Measurements from ENCODE around the gene TLE7. TPM values are rescaled to one million over a fixed set of nuclear protein-coding genes. Genes with fewer than 3 reads are reported as not detected.

TLE7 gene
- total RNA-seq, 1 donor from 2014 or later: not detected

DNA sequence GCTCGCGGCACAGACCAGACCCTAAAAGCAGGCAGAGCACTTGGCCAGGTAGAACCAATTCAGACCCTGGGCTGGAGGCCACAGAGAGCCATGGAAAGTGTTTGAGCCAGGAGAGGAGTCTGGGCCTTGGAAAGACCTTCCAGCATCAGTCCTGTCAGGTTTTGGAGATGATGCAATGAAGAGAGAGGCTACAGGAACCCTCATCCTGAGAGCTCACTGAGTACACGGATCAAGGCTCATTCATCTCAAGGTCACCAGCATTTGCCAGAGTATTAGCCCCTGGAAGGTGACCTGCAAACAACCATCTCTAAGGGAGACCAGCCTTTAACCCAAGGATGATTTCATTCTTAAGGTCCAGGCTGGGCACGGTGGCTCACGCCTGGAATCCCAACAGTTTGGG, 27.8 kb downstream of the TLE7 start:
- DNase-seq (ENCODE audit: low spot score) (no peak), ATAC-seq (no peak)

DNA sequence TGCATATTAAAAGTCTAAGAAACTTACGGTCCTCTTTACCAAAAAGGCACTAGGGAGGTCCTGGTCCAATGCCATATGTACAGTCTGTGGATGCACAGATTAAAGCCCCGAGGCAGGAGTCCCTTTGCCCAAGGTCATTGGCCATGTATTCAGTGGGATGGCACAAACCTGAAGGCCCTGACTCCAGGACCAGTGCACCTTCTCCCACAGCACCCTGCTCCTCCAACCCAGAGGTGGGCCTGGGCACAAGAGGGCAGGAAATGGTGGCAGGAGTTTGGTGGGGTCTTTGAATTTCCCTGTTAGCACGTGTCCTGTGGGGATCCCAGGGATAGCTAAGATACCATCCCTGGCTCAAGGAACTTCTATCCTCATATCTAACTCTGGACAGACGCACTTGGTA, 28.5 kb downstream of the TLE7 start:
- DNase-seq (ENCODE audit: low spot score): no peak

DNA sequence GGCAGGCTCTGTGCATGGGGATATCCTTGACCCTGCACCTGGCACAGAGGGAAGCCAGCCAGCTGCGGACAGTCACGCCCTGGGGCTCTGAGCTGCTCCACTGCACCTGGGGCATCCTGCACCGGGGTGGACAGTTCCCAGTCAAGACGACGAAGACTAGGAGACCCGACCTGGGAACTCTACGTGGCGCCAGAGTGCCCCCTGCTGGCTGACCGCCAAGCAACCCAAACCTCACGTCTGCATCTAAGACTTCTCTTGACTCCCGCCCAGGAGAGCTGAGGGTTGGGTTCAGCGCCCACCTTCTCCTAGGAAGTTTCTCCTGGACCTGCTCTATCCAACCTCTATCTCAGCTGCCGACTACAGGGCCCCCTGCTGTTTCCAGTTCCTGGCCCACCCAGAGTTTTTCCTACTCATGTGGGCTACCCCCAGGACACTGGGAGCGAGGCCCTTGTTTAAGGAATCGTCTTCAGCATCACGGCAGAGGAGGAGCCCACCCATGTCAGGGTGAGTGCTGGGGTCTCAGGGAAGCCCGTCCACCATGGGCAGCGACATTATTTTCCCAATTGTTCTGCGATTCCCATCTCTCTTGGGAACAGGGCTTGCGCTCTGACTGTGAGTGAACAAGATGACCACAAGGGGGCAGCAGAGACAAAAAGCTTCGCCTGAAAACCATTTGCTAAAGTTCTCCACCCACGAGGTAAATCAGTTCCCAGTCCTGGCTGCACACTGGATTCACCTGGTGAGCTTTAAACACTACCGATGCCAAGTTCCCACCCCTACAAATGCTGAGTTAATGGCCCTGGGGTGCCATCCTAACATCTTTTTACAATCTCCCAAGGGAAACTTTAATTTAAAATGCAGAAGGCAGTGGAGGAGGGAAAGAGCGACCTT, 29.3 kb downstream of the TLE7 start:
- peak; percentile 99 for ATAC-seq
- peak; percentile 75 for DNase-seq (ENCODE audit: low spot score)

More for the DNA sequence above, 28.5 kb downstream of the TLE7 start:
- no peak for ATAC-seq

DNA sequence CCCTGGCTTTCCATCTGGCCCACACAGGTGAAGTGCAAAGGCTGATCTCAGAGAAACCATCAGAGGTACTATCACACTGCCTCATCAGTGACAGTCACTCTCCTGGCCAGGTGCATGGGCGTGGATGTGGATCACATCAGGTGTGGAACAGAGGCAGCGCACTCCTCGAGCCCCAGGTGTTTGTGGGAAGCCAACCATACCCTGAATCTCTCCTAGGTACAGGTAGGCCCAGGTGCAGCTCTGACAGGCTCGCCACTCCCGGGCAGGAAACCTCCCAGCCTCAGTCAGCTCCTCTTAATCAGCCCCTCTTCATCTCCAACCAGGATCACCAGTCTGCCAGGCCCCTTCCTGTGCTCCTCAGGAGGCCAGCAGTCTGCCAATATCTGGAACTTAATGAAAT, 31.7 kb downstream of the TLE7 start:
- ATAC-seq (no peak), DNase-seq (ENCODE audit: low spot score) (no peak)

DNA sequence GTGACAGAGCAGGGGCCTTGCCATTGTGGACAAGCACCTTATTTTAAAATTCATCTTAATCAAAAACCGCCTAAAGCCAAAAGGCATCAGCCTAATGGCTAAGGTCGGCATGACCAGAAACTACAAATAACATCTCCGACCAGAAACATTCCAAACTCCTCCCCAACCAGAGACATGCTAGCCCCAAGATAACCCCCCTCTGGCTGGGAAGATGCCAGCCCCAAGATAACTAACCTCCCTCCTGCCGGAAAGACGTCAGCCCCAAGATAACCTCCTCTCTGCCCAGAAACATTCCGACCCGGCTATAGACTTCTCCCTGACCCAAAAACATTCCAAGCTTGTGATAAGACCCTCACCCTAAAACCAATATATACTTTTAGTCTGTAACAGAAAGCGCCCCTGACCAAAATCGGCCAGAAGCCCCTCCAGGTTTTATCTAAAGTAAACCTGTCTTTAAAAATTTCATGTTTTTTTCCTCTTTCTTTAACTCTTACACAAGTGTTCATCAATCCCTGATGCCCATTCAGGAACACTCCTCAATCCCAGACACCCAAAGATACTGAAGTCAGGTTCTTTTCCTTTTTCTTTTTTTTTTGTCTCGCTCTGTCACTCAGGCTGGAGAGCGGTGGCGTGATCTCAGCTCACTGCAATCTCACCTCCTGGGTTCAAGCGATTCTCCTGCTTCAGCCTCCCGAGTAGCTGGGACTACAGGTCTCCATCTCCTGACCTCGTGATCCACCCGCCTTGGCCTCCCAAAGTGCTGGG, 32.7 kb downstream of the TLE7 start:
- DNase-seq (ENCODE audit: low spot score) (no peak), ATAC-seq (no peak)

DNA sequence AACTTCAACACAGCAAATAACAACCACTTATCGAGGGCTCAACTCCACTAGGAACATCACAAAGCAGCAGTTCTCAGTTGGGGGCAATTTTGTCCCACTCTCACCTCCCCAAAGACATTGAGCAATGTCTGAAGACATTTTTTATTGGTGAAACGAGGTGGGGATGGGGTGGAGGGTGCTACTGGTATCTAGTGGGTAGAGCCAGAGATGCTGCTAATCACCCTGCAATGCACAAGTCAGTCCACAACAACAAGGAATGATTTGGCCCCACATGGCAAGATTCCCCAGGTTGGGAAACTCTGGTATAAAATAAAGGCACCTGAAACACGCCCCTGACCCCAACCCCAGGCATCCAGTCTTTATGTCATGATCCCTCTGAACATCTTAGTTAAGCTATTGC, 33.3 kb downstream of the TLE7 start:
- DNase-seq (ENCODE audit: low spot score) (no peak), ATAC-seq (no peak)

DNA sequence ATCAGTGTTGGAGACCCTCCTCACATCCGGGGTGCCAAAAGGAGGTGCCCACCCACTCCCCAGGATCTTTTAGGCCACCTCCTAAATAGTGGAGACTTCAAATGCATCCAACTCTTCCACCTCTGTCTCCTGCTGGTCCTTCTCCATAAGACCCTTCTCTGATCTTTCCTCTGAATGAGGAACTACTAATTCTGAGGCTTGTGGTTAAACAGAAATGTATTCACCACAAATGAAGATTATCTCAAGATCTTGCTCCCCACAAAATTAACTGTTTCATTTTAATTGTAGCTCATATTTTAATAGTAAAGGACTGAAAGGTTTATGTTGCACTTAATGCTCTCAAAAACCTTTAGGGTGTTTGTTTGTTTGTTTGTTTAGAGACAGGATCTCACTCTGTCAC, 34.1 kb downstream of the TLE7 start:
- DNase-seq (ENCODE audit: low spot score) (no peak), ATAC-seq (no peak)

DNA sequence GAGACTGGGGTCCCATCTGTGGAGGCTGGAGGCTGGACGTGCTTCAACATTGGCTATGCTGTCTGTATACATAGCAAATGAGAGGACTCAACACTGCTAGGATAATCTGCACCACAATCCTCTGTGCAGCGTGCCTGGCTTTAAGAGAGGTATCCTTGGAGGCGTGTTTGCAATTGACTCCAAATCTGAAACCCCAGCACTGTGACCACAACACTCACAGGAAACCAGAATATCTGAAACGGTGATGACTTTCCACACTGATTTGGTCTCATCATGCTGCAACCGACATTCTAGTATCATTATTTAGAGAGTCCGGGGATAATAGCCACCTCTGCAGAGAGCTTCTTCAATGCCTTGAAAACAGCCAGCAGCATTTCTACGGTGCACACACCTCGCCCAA, 35.1 kb downstream of the TLE7 start:
- no peak for ATAC-seq
- no peak for DNase-seq (ENCODE audit: low spot score)

DNA sequence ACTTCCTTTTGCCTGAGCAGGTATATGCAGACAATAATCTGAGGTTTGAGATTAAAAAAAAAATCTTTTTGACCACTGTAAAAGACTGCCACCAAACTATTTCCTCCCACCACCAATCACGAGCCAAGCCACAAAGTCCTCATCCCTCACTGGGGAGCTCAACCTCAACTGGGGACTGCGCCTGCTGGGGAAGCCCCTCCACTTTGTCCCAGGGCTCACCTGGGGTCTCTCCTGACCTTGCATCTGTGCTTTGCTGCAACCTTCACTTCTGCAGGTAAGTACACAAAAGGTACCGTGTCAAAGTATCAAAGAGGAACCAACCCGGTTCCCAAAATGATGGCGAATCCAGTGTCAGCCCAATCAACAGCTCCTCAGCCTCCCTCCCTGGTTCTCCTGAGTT, 35.5 kb downstream of the TLE7 start:
- no peak for ATAC-seq
- DNase-seq (ENCODE audit: low spot score): no peak

DNA sequence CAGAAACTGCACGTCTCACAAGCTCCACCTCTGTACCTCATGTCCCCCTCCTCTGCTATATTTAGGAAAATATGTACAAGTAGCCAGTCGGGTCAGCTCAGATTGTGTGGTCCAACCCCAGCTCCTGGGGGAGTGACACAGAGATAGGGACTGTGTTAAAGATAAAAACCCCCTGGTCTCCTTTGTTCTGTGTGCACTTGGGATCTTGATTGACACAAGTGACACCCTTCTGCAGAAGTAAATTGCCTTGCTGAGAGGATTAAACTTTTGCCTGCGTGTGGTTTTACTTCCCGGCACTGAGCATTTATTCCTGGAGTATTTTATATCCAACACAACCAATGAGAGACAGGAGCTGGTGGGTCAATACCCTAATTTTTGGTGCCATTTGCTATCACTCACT, 37.5 kb downstream of the TLE7 start:
- ATAC-seq: no peak
- no peak for DNase-seq (ENCODE audit: low spot score)

DNA sequence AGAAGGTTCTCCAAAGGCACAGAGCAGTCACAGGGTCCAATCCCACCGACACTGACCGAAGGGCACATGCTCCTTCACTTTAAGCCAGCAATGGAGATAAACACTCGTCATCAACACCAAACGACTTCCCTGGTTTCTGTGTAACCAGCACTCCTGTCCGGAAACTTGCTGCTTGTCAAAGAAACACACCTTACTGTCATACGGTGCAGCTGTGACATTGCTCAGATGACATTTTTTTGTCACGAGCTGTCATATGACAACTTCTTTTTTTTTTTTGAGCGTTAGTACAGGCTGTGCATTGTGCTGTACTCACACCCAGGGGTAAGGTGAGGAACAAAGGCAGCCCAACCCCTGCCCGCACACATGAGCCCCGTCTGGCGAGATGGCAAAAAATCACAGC, 39.2 kb downstream of the TLE7 start:
- no peak for DNase-seq (ENCODE audit: low spot score)
- ATAC-seq: no peak

DNA sequence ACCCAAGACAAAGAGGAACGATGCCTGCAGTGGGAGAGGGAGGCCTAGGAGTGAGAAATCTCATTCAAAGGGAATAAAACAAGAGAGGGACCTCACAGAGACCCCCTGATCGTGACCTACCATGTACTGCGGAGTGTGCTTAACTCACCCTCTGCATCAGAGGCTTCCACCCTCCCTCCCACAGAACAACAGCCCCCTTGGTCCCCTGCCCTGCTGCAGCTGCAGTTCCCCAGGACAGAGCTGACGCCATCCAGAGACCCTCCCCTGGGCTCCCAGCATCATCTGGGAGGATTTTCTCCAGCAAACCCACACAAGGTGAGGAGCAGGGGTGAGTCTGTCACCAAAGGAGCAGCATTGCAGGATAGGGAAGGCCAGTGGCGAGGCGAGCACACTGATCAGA, 39.8 kb downstream of the TLE7 start:
- DNase-seq (ENCODE audit: low spot score) (no peak), ATAC-seq (no peak)

DNA sequence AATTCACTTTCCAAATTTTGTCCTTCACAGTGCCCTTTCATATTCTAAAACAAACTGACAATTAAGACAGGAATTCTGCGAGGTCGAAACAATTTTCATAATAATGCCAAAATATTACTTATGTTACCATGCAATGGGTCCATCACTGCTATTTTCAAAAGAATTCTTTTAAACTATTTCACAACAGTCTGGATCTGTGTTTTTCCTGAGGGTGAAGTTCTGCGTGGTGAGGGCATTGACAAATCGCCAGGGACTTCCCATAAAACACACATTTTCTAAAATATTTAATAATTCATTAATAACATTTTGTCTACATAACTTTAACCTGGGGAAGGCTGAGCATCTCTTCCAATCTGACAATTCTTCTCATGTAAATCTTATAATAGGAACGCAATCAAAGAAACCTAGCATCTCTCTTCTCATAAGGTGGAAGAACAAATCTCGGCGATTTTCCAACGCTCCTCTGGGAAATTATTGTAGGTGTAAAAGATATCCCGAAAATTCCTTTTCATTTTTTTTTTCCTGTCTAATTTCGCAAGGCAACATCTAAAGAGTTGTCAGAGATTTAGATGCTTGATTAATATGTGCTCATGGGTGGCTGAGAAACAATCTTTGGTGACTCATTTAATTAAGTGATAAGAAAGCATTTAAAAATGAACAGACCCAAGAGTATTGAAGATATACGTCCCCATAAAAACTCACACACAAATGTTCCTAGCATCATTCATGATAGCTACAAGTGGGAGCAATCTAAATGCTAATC, 41.9 kb downstream of the TLE7 start:
- DNase-seq (ENCODE audit: low spot score) (no peak), ATAC-seq (no peak)

DNA sequence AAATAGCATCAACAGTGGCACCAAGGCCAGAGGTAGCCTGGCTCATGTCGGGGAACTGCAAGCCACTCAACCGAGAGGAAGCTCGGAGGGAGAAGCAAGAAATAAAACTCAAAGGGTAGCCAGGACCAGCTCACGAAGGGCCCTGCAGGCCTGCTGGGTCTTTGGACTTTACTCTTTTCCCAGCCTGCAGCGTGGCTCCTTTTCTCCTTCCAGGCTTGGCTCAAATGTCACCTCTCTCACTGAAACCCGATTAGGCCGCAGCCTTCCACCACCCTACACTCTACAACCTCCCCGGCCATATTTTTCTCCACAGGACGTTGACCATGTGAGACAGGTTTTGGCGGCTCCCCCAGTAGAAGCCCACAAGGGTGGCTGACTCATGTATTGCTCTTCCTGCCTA, 45.3 kb downstream of the TLE7 start:
- no peak for ATAC-seq
- DNase-seq (ENCODE audit: low spot score): no peak

DNA sequence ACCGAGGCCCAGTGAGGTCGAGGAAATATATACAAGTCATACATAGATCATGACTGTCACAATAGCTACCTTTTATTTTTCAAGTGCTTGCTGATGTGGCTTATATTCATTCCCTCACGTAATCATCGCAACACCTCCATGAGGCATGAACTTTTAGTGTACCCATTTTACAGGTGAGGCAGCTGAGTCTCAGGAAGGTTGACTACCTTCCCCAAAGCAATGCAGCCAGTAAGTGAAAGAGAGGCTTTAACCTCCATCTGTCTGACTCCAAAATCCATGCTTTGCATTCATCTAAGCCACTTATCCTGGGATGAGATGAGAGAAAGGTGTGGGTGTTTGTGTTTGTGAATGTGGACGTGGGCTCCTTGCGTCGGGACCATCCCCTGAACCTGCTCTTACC, 52.5 kb downstream of the TLE7 start:
- ATAC-seq (no peak), DNase-seq (ENCODE audit: low spot score) (no peak)

DNA sequence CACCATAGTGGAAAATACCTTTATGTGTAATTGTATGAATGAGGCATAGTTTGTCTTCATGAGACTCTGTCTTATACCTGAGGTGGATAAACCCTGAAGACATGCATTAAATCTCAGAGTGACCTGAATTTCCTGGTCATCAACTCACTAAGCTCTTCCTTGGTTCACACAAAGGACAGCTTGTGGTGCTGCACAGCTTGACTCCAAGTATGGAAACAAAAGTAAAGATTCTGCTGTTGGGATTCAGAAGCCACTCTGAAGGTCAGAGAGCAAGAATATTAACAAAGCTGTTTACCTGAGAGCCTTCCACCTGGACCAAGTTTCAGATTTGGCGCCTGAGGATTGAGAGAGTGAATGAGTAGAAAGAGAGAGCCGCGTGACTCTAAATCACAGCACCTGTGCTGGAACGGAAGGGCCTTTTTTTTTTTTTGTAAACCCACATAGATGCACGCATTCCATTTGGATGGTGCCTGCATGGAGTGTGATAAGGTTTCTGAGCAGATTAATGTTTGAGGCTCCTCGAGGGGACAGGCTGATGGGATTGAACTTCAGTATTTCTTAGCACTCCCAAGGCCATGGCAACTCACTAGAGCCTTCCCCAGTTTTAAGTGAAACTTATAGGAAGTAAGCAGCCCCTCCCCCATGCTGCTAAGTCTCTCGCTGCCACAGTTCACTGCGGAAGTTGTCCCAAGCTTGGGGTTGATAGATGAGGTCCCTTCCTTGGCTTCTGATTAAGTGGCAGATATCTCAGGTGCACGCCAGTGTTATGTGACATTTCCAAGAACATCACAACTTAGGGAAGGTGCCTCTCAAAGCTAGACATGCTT, 54.6 kb downstream of the TLE7 start:
- no peak for ATAC-seq
- DNase-seq (ENCODE audit: low spot score): no peak

DNA sequence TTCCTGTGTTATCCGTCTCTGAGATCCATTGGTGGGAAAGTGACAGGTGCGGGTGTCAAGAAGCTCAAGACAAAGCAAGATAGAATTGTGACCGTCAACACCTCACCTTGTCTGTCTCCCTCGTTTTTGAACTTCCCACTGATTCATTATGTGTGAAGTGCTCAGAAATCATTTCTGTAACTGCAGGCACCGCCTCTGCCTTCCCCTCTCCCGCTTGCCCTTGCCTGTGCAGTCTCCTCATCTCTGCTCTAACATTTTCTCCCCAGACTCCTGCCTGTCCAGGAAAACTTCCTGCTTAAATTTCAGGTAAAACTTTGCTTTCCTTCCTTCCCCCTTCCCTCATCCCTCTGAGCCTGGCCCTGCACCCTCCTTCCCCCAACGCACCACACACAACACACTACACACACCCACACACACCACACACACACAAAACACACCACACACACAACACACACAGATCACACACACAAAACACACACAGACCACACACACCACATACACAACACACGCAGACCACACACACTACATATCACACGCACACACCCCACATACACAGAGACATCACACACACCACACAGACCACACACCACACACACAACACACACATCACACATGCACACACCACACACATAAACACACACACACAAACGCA, 57.7 kb downstream of the TLE7 start:
- ATAC-seq (no peak), DNase-seq (ENCODE audit: low spot score) (no peak)

DNA sequence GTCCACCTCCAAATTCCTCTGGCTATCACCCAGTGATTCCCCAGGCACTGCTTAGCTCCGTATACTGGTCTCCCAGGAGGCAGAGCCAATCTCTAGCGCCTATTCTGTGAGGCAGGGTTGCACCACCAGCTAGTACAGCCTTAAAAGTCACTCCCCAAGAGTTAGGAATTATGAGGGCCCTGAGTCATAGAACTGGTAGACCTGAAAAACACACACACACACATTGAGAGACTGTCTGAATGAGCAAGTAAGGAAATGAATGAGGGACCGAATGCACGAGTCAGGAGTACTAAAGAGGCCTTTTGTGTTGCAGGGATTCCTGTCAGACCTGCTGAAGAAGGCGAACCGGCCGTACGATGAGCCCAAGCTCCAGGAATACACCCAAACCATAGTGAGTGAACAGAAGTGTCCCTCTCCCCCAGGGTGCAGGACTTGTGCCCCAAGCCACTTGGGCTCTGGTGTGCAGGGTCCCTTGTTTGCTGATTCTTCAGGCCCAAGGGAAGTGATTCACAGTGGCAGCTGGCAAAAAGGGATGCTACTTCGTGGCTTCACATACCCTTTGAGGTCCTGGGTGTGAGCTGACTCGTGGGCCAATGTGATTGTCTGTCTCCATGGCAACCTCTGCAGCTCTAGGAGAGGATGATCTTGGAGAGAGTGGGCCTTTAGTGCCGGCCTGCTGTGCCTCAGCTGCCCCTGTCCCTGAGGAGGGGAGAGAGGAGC, 58.6 kb downstream of the TLE7 start:
- DNase-seq (ENCODE audit: low spot score): no peak
- no peak for ATAC-seq

DNA sequence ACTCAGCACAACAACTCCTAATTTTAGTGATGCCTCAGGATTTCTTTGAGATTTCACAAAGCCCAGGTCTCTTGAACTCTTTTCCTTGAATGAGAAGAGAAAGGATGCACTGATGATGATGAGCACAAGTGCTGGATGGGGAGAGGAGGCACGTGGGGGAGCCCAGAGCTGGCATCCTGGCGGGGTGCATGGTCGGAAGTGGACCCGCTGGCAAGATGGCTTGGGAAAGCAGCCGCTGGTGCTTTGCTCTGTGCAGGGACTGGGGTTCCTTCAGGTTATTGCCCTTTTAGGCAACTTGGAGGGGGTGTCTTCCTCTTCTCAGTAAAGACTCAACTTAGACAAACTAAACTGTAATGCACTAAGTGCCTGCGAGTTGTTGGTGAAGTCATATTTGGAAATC, 61.0 kb downstream of the TLE7 start:
- ATAC-seq (no peak), DNase-seq (ENCODE audit: low spot score) (no peak)

All from left lobe of liver (tissue), 2 donors.